Stimulated activated CD4-positive, alpha-beta T cell treated with anti-CD3 and anti-CD28 coated beads, Interleukin-4, amount 100 ng/mL, for 1 hour (primary cell): ENCODE data around the gene NAT8L.

Experiments
- DNase-seq: peaks from one replicate; pipeline ENCODE4 v3.0.0-alpha.2; 2020

The NAT8L gene

GRCh38 chr4:2065106-2065930 lies 6.2 kb downstream of the NAT8L start:
- no peak for DNase-seq

DNA sequence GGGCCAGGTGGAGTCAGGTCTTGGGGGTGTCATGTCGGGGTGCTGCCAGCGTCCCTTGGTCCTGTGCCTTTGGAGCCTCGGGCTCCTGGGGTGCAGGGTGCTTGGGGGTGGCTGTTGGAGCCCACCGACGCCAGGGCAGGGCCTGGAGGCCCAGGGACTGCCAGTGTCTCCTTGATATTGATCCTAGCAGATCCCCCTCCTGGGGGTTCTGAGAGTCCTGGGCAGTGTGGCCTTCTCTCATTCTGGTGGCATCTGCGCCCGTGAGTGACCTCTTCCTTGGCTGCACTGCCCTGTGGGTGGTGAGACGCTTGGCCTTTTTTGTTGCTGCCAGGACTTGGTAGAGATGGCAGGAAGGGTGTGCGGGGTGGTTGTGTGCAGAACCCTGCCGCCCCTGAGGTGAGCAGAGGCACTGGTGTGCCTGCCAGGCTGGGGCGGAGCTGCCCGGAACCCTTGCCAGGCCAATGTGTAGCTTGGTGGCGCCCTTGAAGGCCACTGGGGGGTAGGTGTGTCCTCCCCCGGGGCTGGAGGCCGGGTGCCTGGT lies 7.0 kb downstream of the NAT8L start:
- no peak for DNase-seq

GRCh38 chr4:2066571-2067445 lies 7.7 kb downstream of the NAT8L start:
- DNase-seq: no peak

- DNase-seq: no peak
These were observed 8.5 kb downstream of the NAT8L start for GRCh38 chr4:2067446-2068197.

DNA sequence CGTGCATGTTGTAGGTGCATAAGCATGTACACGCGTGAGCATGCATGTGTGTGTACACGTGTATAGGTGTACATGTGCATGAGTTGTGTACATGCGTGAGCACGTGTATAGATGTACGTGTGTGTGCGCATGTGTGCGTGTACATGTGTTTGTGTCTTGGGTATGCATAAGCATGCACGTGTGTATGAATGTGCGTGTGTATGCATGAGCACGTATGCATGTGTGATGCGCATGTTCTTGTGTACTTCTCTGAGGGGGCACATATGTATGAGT lies 9.0 kb downstream of the NAT8L start:
- no peak for DNase-seq

- DNase-seq: no peak
These were observed 9.4 kb downstream of the NAT8L start for GRCh38 chr4:2068566-2068965.

- DNase-seq: no peak
These were observed 10.2 kb downstream of the NAT8L start for GRCh38 chr4:2069161-2069971.

DNA sequence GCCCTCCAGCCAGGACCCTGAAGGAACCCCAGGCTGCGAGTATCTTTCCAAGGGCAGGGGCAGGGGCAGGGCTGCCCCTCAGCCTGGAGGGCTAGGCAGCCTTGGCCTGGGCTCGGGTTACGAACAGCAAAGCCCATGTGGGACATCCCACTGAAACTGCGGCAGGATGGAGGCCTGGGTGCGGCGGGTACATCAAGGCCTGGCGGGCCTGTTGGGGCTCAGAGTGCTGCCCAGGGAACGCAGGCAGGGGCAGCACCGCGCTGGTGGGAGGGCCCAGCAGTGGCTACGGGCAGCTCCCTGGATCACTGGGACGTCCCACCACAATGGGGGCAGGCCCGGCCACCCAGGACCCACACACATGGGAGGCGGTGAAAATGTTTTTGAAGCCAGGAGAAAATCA lies 10.9 kb downstream of the NAT8L start:
- DNase-seq: no peak

GRCh38 chr4:2070421-2071251 lies 11.5 kb downstream of the NAT8L start:
- no peak for DNase-seq

DNA sequence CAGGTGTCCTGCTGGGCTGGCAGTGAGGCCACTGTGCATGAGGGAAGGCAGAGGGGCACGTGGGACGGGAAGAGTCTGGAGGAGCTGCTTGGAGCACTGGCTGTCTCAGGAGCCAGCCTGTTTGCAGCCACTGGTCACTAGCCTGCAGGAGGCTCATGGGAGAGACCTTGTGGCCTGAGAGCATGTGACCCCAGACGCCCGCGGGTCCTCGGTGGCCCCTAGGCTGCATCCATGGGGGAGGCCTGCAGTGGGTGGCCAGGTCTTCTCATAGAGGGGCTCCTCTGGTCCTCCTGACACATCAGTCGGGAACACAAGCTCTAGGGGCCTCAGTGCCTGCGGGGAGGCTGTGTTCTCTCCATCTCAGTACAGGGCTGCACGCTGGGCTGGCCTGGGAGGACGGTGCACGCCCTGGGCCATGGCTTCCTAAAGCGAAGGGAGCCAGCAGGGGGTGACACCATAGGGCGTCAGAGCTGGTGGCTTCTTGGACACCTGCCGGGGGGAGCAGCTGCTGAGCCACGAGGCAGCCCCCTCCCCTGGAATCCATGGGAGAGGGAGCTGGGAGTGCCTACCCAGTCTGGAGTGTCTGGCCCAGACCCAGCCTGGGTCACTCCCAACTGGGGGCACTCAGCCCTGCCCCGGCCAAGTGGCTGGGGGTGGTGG lies 12.3 kb downstream of the NAT8L start:
- no peak for DNase-seq

GRCh38 chr4:2071912-2072867 lies 13.1 kb downstream of the NAT8L start:
- DNase-seq: no peak

- no peak for DNase-seq
These were observed 14.1 kb downstream of the NAT8L start for GRCh38 chr4:2072971-2073807.

DNA sequence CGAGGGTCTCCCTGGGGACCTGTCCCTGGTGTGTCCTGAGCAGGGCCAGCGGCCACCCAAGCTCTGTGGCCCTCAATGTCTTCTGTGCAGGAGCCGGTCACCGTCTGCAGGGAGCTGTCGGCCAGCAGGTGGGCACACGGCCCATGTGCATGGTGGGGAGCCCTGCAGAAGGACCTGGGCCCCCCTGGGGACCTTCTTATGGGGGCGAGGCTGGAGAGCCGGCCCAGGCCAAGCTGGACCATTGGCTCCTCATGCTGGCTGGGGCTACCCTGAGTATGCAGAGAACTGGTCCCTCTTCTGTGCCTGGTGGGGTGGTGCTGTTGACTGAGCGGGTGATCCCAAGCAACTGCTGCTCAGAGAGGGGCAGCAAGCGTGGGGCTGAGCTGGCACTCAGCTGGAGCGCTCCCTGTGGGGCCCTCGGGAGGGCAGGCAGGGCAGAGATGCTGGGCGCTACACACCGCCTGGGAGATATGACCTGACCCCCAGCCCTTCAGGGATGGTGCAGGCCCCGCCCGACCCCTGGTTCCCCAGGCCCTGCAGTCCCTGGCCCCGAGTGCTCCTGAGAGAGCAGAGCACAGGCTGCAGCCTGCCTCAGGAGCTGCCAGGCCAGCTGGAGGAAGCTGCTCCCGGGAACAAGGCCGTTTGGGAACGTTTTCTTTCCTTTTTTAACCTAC lies 14.8 kb downstream of the NAT8L start:
- no peak for DNase-seq

DNA sequence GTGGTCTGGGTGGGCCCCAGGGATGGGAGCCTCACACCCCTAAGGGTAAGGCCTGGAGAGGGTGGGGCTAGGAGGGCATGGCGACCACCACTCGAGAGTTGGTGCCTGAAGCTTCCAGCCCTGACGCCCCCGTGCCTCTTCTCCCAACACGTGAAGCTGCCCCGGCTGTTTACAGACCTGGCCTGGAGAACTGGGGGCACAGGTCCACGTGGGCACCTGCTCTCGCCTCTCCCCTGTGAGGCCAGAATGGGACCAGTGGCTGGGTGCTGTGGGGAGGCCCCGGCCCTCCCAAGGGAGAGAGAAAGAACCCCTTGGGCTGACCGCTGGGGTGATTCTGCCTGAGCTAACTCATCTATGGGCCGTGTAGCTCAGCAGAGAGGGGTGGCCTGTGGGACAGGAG lies 15.5 kb downstream of the NAT8L start:
- no peak for DNase-seq

DNA sequence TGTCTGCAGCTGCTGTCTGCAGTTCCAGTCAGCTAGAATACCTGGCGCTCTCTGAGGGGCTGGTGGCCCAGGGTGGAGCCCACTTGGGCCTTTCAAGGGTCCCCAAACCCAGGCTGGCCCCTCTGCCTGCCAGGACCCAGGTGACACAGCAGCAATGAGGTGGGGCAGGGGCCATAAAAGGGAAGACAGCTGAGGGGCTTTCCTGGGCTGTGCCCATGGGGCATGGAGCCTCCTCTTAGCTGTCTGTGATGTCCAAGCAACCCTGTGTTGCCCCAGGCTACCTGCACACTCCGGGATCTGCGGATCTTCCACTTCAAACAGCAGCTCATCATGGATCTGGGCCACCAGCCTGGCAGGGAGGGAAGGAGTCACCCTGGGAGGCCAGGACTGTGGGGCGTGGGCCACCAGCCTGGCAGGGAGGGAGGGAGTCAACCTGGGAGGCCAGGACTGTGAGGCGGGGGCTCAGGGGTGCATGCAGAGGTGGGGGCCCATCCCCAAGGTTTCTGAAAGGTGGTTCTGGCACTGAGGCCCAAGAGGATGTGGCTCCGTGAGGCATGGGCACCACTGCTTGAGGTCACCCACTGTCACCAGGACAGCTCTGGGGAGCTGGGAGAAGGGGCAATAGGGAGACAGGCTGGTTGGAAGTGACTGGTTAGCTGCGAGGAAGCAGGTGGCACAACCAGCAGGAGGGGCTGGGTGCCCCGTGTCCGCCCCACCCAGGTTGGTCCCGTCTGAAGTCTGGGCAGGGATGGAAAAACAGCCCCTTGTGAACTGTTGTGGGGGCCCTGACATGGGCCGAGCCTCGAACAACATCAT lies 16.3 kb downstream of the NAT8L start:
- no peak for DNase-seq

DNA sequence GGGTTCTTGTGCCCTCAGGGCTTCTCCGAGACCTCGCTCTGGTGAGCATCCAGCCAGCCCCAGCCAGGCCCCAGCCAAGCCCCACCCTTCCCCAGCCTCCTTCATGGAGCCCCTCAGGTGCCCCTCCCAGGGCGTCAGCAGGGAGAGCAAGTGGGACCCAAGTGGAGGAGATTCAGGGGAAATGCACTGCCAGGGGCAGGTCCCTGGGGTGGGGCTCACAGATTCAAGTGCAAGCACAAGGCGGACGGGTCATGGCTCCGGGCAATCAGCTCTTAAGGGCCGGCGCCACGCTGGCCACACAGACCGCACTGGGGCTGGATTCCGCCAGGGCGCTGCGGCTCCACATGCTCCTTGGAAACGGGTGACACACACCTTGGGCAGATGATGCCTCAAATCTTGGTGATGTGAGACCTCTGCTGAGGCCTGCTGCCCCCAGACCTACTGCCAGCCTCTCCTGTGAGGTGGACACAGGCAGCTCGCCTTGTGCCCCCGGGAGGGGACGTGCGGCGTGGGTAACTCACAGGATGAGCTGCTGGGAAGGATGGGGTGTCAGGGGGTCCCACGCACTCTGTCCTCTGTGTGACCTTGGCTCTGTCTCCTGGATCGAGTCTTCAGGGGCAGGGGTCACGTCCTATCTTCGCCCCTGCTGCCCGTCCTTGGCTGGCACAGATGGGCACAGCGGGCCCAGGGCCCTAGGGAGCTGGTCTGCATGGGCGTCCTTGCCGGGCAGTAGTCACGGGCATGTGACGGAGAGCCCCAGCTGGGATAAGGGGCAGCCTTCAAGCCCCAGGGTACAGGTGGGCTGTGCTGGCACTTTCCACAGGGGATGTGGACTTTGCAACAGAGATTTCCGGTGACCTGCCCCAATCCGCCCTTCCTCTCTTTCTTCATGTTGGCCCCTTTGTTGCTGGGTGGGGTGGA lies 17.1 kb downstream of the NAT8L start:
- DNase-seq: no peak
